ENCODE data around the gene CABP4. TPM values are rescaled to one million over a fixed set of nuclear protein-coding genes. Genes with fewer than 3 reads are reported as not detected.

CABP4 gene
- total and polyA plus RNA-seq, 7 donors = 0.35 to 1.9 (median 0.93) TPM

- Histone ChIP-seq H3K27ac (peak overlapping the region; percentile 95), H3K27me3 (ENCODE audit: insufficient read depth in 3 of 3, low read length in 2 of 3) (no peaks in the 10 kb centered on the region), H3K9me3 (no peaks in the 10 kb centered on the region), H3K36me3 (ENCODE audit: insufficient read depth in 1 of 2, low read depth in 1 of 2) (no peaks in the 10 kb centered on the region), H3K4me3 (peak overlapping the region; percentile 68), H3K4me1 (peaks cover 47% of the 10 kb centered on the region)
- TF ChIP-seq CTCF (IDR thresholded peaks at IDR 0.05) = no peak
- ATAC-seq = peak; percentile 50 to 71 (median 70)
- intact Hi-C loops (cut with DNase I) = loop anchor here in 1 of 2 donors (2.0 kb wide), 1 partner anchor 16 kb away; no protein-coding TSS in a partner anchor
- peak; percentile 60 to 82 for DNase-seq
- WGBS, 3 donors = 21 to 40% (median 31%) methylated on average over 25 to 26 of the region's 26 CpGs
Observed at GRCh38 chr11:67418476-67419281, 36.5 kb upstream of the CABP4 start.

- ATAC-seq (no peak), DNase-seq (no peak)
- Histone ChIP-seq H3K9me3 (no peaks in the 10 kb centered on the region), H3K27me3 (ENCODE audit: insufficient read depth in 3 of 3, low read length in 2 of 3) (no peaks in the 10 kb centered on the region), H3K36me3 (ENCODE audit: insufficient read depth in 1 of 2, low read depth in 1 of 2) (no peaks in the 10 kb centered on the region), H3K4me1 (peaks cover 47% of the 10 kb centered on the region), H3K27ac (peak overlapping the region; percentile 95), H3K4me3 (peak overlapping the region; percentile 68)
- intact Hi-C loops (cut with DNase I) = loop anchor here in 1 of 2 donors (2.0 kb wide), 1 partner anchor 17 kb away; no protein-coding TSS in a partner anchor
- WGBS, 3 donors = 42 to 56% (median 49%) methylated on average over 21 of the region's 21 CpGs
- TF ChIP-seq CTCF (IDR thresholded peaks at IDR 0.05) = no peak
Observed at GRCh38 chr11:67419325-67420049, 35.7 kb upstream of the CABP4 start.

GRCh38 chr11:67420147-67420645 lies 35.0 kb upstream of the CABP4 start:
- Histone ChIP-seq H3K27me3 (ENCODE audit: insufficient read depth in 3 of 3, low read length in 2 of 3) (no peaks in the 10 kb centered on the region), H3K4me1 (peaks cover 47% of the 10 kb centered on the region), H3K36me3 (ENCODE audit: insufficient read depth in 1 of 2, low read depth in 1 of 2) (no peaks in the 10 kb centered on the region), H3K27ac (peak overlapping the region; percentile 95), H3K4me3 (peak overlapping the region; percentile 68), H3K9me3 (no peaks in the 10 kb centered on the region)
- TF ChIP-seq CTCF (IDR thresholded peaks at IDR 0.05) = no peak
- intact Hi-C loops (cut with DNase I) = no loop called here
- ATAC-seq (no peak), DNase-seq (no peak)
- 25 to 42% (median 26%) methylated on average over 10 to 15 of the region's 15 CpGs for WGBS, 3 donors

GRCh38 chr11:67420646-67421429 lies 34.3 kb upstream of the CABP4 start:
- H3K36me3 ChIP-seq (ENCODE audit: insufficient read depth in 1 of 2, low read depth in 1 of 2) = no peaks in the 10 kb centered on the region
- intact Hi-C loops (cut with DNase I) = no loop called here
- H3K4me1 ChIP-seq = peaks cover 46% of the 10 kb centered on the region
- WGBS, 3 donors = 1 to 3% (median 1%) methylated on average over 52 to 97 of the region's 97 CpGs
- peak; percentile 85 to 90 (median 86) for ATAC-seq
- H3K9me3 ChIP-seq = no peaks in the 10 kb centered on the region
- peak; percentile 97 to 98 for DNase-seq
- TF ChIP-seq CTCF (IDR thresholded peaks at IDR 0.05) = no peak
- no peaks in the 10 kb centered on the region for H3K27me3 ChIP-seq (ENCODE audit: insufficient read depth in 3 of 3, low read length in 2 of 3)
- H3K27ac ChIP-seq = peak overlapping the region; percentile 95
- peak overlapping the region; percentile 68 for H3K4me3 ChIP-seq
